HUDEP-2 (cell line): ENCODE measurements around the gene TLCD1.

Source experiments
- DNase-seq, 76 experiments: peaks; one replicate each; lab custom pipeline; 2025; ENCODE audit not compliant: unreplicated experiment in 76 of 76; lab: John Stamatoyannopoulos, UW

TLCD1 gene

GRCh38 chr17:28715217-28715616, 10.8 kb downstream of the TLCD1 start:
- DNase-seq, result no peak

- no peak for DNase-seq
These were observed 11.8 kb downstream of the TLCD1 start for GRCh38 chr17:28714281-28714680.

GRCh38 chr17:28712705-28713415, 13.2 kb downstream of the TLCD1 start:
- DNase-seq, result no peak

- DNase-seq, result peak in 20 of 76 experiments; percentile 10 to 50 (median 24)
These were observed 13.9 kb downstream of the TLCD1 start for GRCh38 chr17:28712032-28712704.

GRCh38 chr17:28711723-28712031, 14.4 kb downstream of the TLCD1 start, which contains the start of gene PROCA1:
Gene PROCA1 (minus strand): TSS chr17:28711888. CDS start chr17:28711660, 228 bp downstream.
- peak in 9 of 76 experiments; percentile 14 to 50 (median 32) for DNase-seq

GRCh38 chr17:28710861-28711722, 14.9 kb downstream of the TLCD1 start:
- DNase-seq, result peak in 72 of 76 experiments; percentile 24 to 89 (median 71)

- DNase-seq, result no peak
These were observed 18.7 kb downstream of the TLCD1 start for GRCh38 chr17:28707339-28707720.

GRCh38 chr17:28706471-28707338, 19.3 kb downstream of the TLCD1 start:
- DNase-seq, result no peak

- DNase-seq, result no peak
These were observed 20.2 kb downstream of the TLCD1 start for GRCh38 chr17:28705728-28706334.

GRCh38 chr17:28705074-28705659, 20.9 kb downstream of the TLCD1 start:
- no peak for DNase-seq

GRCh38 chr17:28704219-28704858, 21.7 kb downstream of the TLCD1 start:
- DNase-seq, result no peak

- no peak for DNase-seq
These were observed 22.3 kb downstream of the TLCD1 start for GRCh38 chr17:28703552-28704218.

- no peak for DNase-seq
These were observed 23.3 kb downstream of the TLCD1 start for GRCh38 chr17:28702752-28703150.

- DNase-seq, result no peak
These were observed 23.8 kb downstream of the TLCD1 start for GRCh38 chr17:28702026-28702751.

GRCh38 chr17:28700830-28701492, 25.1 kb downstream of the TLCD1 start:
- no peak for DNase-seq

GRCh38 chr17:28700278-28700677, 25.8 kb downstream of the TLCD1 start:
- DNase-seq, result no peak

GRCh38 chr17:28698253-28698941, 27.6 kb downstream of the TLCD1 start:
- no peak for DNase-seq
